Gastroesophageal sphincter (tissue), 3 donors: ENCODE results near the gene NUDT16L1.

ENCODE experiments used
- CTCF ChIP-seq, 4 experiments: fragments of 200-600 bp in 2 of 4; fragments of 450-650 bp in 2 of 4; sonication (generic) in 1 of 4; IDR thresholded peaks; one replicate each; pipeline ENCODE4 v1.5.1; 2017 to 2019; ENCODE audit warnings: antibody characterized with exemption in 4 of 4, mild to moderate bottlenecking in 2 of 4, moderate library complexity in 2 of 4
- EP300 ChIP-seq: sonication (generic); formaldehyde crosslinking; IDR thresholded peaks from one replicate; pipeline ENCODE4 v1.6.1; 2017; ENCODE audit warnings: antibody characterized with exemption, mild to moderate bottlenecking
- POLR2A ChIP-seq, 2 donors: fragments of 450-650 bp; IDR thresholded peaks; one replicate each; pipeline ENCODE4 v1.6.1; 2017; ENCODE audit warnings: antibody characterized with exemption in 2 of 2, mild to moderate bottlenecking in 2 of 2, moderate library complexity in 1 of 2

- TF ChIP-seq CTCF (IDR thresholded peaks at IDR 0.05), result no peak
- no peak for TF ChIP-seq POLR2A (IDR thresholded peaks at IDR 0.05)
- no peak for TF ChIP-seq EP300
Measured at GRCh38 chr16:4654964-4655590, 38.3 kb upstream of the NUDT16L1 start.
